Occipital lobe (tissue), 2 donors: ENCODE data around the gene KLHL30. TPM values are rescaled to one million over a fixed set of nuclear protein-coding genes. Genes with fewer than 3 reads are reported as not detected.

Experiments used
- DNase-seq: peaks from one replicate; lab custom pipeline; 2025; lab: John Stamatoyannopoulos, UW
- total RNA-seq: library from RNA; depleted of rRNA; stranded (reverse); fragments of >200 nt; gene quantifications from one replicate; pipeline ENCODE4 v1.2.3, GENCODE V29; 2014

Gene KLHL30
- total RNA-seq, 1 donor from 2014 or later: 0.16 TPM

GRCh38 chr2:238173692-238174091 is 35.2 kb downstream of the KLHL30 start:
- DNase-seq: no peak

GRCh38 chr2:238174291-238174690 is 35.8 kb downstream of the KLHL30 start:
- DNase-seq: no peak

GRCh38 chr2:238174701-238175100 is 36.2 kb downstream of the KLHL30 start:
- DNase-seq: no peak

- no peak for DNase-seq
These were observed 38.1 kb downstream of the KLHL30 start for GRCh38 chr2:238176613-238177012.

- DNase-seq: no peak
These were observed 42.1 kb downstream of the KLHL30 start for GRCh38 chr2:238180554-238180953.

- DNase-seq: no peak
These were observed 43.9 kb downstream of the KLHL30 start for GRCh38 chr2:238182362-238182761.

- DNase-seq: no peak
These were observed 45.4 kb downstream of the KLHL30 start for GRCh38 chr2:238183821-238184220.

GRCh38 chr2:238187618-238188548 is 49.4 kb downstream of the KLHL30 start:
- no peak for DNase-seq

GRCh38 chr2:238190445-238190844 is 52.0 kb downstream of the KLHL30 start:
- DNase-seq: no peak

Other genes with a start within 250 kb of the KLHL30 start
- gene UBE2F, start 171.7 kb upstream of the KLHL30 start, total RNA-seq: 30.9 TPM
- gene SCLY, start 77.7 kb upstream of the KLHL30 start, total RNA-seq: 9.2 TPM
- gene ESPNL, start 38.3 kb upstream of the KLHL30 start, total RNA-seq: 0.16 TPM
- gene ERFE, start 20.3 kb downstream of the KLHL30 start, total RNA-seq: 1.6 TPM
- gene ILKAP, start 65.0 kb downstream of the KLHL30 start, total RNA-seq: 78.3 TPM
- 80.8 TPM for gene HES6, start 101.4 kb downstream of the KLHL30 start, total RNA-seq
- 5.5 TPM for gene PER2, start 149.9 kb downstream of the KLHL30 start, total RNA-seq
- gene TRAF3IP1, start 181.8 kb downstream of the KLHL30 start, total RNA-seq: 10.5 TPM